ENCODE measurements around the gene PEX5L. TPM values are rescaled to one million over a fixed set of nuclear protein-coding genes. Genes with fewer than 3 reads are reported as not detected.

PEX5L gene
- total RNA-seq, 1 experiment from 2014 or later, result 3.2 TPM

- DNase-seq (ENCODE audit: low spot score) (no peak), ATAC-seq (no peak)
- ChIA-PET CTCF (no interaction called here), POLR2A (interaction anchor here (0.6 kb wide), 1 partner anchor 12 kb away, joined by 3 read pairs; no protein-coding TSS in a partner anchor)
- no peaks in the 10 kb centered on the region for H3K9me3 Mint-ChIP-seq
- H3K4me1 Mint-ChIP-seq, result no peaks in the 10 kb centered on the region
- H3K4me3 Mint-ChIP-seq, result no peak overlapping the region
- no peak overlapping the region for H3K27ac Mint-ChIP-seq
- H3K27me3 Mint-ChIP-seq (ENCODE audit: low read depth), result no peaks in the 10 kb centered on the region
- TF ChIP-seq NR1H2 (CRISPR knock-in tag; IDR thresholded peaks at IDR 0.05), result no peak
- no peak for TF ChIP-seq GRHL2 (CRISPR knock-in tag; IDR thresholded peaks at IDR 0.05; ENCODE audit: insufficient replicate concordance, severe bottlenecking)
- TF ChIP-seq CTCF (IDR thresholded peaks at IDR 0.05), result no peak
- no peak for TF ChIP-seq ZNF281 (CRISPR knock-in tag; IDR thresholded peaks at IDR 0.05)
- no peak for TF ChIP-seq TCF7 (CRISPR knock-in tag; IDR thresholded peaks at IDR 0.05; ENCODE audit: low read depth)
- TF ChIP-seq, protein P1, sequence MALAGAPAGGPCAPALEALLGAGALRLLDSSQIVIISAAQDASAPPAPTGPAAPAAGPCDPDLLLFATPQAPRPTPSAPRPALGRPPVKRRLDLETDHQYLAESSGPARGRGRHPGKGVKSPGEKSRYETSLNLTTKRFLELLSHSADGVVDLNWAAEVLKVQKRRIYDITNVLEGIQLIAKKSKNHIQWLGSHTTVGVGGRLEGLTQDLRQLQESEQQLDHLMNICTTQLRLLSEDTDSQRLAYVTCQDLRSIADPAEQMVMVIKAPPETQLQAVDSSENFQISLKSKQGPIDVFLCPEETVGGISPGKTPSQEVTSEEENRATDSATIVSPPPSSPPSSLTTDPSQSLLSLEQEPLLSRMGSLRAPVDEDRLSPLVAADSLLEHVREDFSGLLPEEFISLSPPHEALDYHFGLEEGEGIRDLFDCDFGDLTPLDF (CRISPR knock-in tag; IDR thresholded peaks at IDR 0.05), result no peak
- TF ChIP-seq, protein P2, sequence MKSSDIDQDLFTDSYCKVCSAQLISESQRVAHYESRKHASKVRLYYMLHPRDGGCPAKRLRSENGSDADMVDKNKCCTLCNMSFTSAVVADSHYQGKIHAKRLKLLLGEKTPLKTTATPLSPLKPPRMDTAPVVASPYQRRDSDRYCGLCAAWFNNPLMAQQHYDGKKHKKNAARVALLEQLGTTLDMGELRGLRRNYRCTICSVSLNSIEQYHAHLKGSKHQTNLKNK (CRISPR knock-in tag; IDR thresholded peaks at IDR 0.05), result no peak
- no peak for TF ChIP-seq CREM (CRISPR knock-in tag; IDR thresholded peaks at IDR 0.05)
- no peak for TF ChIP-seq MYBL2 (CRISPR knock-in tag; IDR thresholded peaks at IDR 0.05)
- TF ChIP-seq RELA (CRISPR knock-in tag; IDR thresholded peaks at IDR 0.05; ENCODE audit: borderline replicate concordance), result no peak
- no peak for TF ChIP-seq SOX15 (CRISPR knock-in tag; IDR thresholded peaks at IDR 0.05)
- TF ChIP-seq NFATC4 (CRISPR knock-in tag; IDR thresholded peaks at IDR 0.05), result no peak
- no peak for TF ChIP-seq OVOL2 (CRISPR knock-in tag; IDR thresholded peaks at IDR 0.05; ENCODE audit: borderline replicate concordance)
- TF ChIP-seq, protein P3, sequence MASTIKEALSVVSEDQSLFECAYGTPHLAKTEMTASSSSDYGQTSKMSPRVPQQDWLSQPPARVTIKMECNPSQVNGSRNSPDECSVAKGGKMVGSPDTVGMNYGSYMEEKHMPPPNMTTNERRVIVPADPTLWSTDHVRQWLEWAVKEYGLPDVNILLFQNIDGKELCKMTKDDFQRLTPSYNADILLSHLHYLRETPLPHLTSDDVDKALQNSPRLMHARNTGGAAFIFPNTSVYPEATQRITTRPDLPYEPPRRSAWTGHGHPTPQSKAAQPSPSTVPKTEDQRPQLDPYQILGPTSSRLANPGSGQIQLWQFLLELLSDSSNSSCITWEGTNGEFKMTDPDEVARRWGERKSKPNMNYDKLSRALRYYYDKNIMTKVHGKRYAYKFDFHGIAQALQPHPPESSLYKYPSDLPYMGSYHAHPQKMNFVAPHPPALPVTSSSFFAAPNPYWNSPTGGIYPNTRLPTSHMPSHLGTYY (CRISPR knock-in tag; IDR thresholded peaks at IDR 0.05), result no peak
- no peak for TF ChIP-seq ZBTB21 (CRISPR knock-in tag; IDR thresholded peaks at IDR 0.05; ENCODE audit: borderline replicate concordance)
- no peaks in the 10 kb centered on the region for H3K36me3 Mint-ChIP-seq
Observed at GRCh38 chr3:179801856-179802255, 234.9 kb downstream of the PEX5L start.

- no peak overlapping the region for H3K4me3 Mint-ChIP-seq
- H3K27ac Mint-ChIP-seq, result no peak overlapping the region
- H3K36me3 Mint-ChIP-seq, result no peaks in the 10 kb centered on the region
- POLR2A ChIA-PET, result interaction anchor here (0.6 kb wide), 1 partner anchor 11 kb away, joined by 3 read pairs; no protein-coding TSS in a partner anchor
- no peak for ATAC-seq
- H3K27me3 Mint-ChIP-seq (ENCODE audit: low read depth), result no peaks in the 10 kb centered on the region
- H3K4me1 Mint-ChIP-seq, result no peaks in the 10 kb centered on the region
- CTCF ChIA-PET, result no interaction called here
- H3K9me3 Mint-ChIP-seq, result no peaks in the 10 kb centered on the region
- TF ChIP-seq NR2C2 (CRISPR knock-in tag; IDR thresholded peaks at IDR 0.05) (no peak), SMAD3 (CRISPR knock-in tag; IDR thresholded peaks at IDR 0.05; ENCODE audit: borderline replicate concordance) (no peak), ZNF121 (CRISPR knock-in tag; IDR thresholded peaks at IDR 0.05) (no peak), MXD4 (CRISPR knock-in tag; IDR thresholded peaks at IDR 0.05; ENCODE audit: borderline replicate concordance) (no peak), ELF4 (CRISPR knock-in tag; IDR thresholded peaks at IDR 0.05; ENCODE audit: low read depth) (no peak), EMX1 (CRISPR knock-in tag; IDR thresholded peaks at IDR 0.05) (no peak), ZNF232 (CRISPR knock-in tag; IDR thresholded peaks at IDR 0.05) (no peak), ZNF263 (CRISPR knock-in tag; IDR thresholded peaks at IDR 0.05; ENCODE audit: low read depth) (no peak), NFE2L1 (CRISPR knock-in tag; IDR thresholded peaks at IDR 0.05) (no peak), ZNF317 (CRISPR knock-in tag; IDR thresholded peaks at IDR 0.05; ENCODE audit: borderline replicate concordance, low read depth) (no peak), MLX (CRISPR knock-in tag; IDR thresholded peaks at IDR 0.05) (no peak), RELA (CRISPR knock-in tag; IDR thresholded peaks at IDR 0.05; ENCODE audit: borderline replicate concordance) (no peak), CREM (CRISPR knock-in tag; IDR thresholded peaks at IDR 0.05) (no peak), TP53 (CRISPR knock-in tag; IDR thresholded peaks at IDR 0.05) (no peak), NR1H2 (CRISPR knock-in tag; IDR thresholded peaks at IDR 0.05) (no peak)
- TF ChIP-seq, protein P4, sequence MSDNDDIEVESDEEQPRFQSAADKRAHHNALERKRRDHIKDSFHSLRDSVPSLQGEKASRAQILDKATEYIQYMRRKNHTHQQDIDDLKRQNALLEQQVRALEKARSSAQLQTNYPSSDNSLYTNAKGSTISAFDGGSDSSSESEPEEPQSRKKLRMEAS (CRISPR knock-in tag; IDR thresholded peaks at IDR 0.05), result no peak
- TF ChIP-seq, protein P5, sequence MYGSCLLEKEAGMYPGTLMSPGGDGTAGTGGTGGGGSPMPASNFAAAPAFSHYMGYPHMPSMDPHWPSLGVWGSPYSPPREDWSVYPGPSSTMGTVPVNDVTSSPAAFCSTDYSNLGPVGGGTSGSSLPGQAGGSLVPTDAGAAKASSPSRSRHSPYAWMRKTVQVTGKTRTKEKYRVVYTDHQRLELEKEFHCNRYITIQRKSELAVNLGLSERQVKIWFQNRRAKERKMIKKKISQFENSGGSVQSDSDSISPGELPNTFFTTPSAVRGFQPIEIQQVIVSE (CRISPR knock-in tag; IDR thresholded peaks at IDR 0.05; ENCODE audit: borderline replicate concordance), result no peak
- no peak for DNase-seq (ENCODE audit: low spot score)
Observed at GRCh38 chr3:179801263-179801662, 235.5 kb downstream of the PEX5L start.

Measured in WTC11 (cell line).